DND-41 (cell line): ENCODE measurements around the gene CELSR1.

Experiments
- EZH2 ChIP-seq: IDR thresholded peaks from 3 replicates; pipeline ENCODE4 v1.6.1; 2012; ENCODE audit warnings: borderline replicate concordance, low read depth, mild to moderate bottlenecking, moderate library complexity, low read length, inconsistent platforms; ENCODE audit not compliant: severe bottlenecking
- TF ChIP-seq, protein P1 (sequence below): IDR thresholded peaks from 2 replicates; pipeline ENCODE4 v1.5.1; 2012; ENCODE audit warnings: borderline replicate concordance, low read length, moderate library complexity, mild to moderate bottlenecking; ENCODE audit not compliant: poor library complexity, severe bottlenecking; ENCODE audit errors: extremely low read depth

DNA sequence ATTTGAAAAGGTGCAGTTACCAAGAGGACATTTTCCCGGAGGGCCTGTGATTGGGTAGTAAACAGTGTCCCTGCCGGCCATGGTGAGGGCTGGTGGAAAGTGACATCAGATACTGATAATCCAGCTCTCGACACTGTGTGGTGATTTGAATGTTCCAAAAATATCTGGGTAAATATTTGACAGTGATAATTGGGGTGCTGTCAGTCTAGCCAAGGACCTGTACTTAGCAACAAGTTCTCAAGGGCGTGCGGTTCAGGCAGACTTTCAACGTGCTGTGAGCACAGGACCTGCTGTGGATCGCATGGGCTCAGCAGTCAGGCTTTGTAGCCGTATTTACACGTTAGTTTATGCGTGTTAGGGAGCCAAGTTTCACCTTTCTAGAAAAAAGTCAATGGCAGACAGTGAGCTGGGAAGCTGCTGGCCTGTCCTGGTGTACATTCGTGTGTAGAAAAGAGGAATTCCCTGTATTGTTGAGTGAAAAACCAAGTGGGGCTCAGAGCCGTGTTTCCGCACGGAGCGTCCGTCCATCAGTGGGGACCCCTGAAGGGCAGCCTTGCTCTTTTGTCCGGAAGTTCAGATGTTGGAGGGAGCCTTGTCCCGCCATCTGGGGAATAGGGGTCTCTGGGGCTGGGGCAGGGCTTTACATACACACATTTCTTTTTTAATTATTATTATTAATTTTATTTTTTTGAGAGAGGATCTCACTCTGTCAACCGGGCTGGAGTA lies 190.6 kb downstream of the CELSR1 start:
- TF ChIP-seq, protein P1, sequence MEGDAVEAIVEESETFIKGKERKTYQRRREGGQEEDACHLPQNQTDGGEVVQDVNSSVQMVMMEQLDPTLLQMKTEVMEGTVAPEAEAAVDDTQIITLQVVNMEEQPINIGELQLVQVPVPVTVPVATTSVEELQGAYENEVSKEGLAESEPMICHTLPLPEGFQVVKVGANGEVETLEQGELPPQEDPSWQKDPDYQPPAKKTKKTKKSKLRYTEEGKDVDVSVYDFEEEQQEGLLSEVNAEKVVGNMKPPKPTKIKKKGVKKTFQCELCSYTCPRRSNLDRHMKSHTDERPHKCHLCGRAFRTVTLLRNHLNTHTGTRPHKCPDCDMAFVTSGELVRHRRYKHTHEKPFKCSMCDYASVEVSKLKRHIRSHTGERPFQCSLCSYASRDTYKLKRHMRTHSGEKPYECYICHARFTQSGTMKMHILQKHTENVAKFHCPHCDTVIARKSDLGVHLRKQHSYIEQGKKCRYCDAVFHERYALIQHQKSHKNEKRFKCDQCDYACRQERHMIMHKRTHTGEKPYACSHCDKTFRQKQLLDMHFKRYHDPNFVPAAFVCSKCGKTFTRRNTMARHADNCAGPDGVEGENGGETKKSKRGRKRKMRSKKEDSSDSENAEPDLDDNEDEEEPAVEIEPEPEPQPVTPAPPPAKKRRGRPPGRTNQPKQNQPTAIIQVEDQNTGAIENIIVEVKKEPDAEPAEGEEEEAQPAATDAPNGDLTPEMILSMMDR, result no peak
- no peak for TF ChIP-seq EZH2
